H1 (cell line): ENCODE data around the gene SOX13.

ENCODE experiments used
- BCL11A ChIP-seq, 2 experiments: IDR thresholded peaks; one replicate each; pipeline ENCODE4 v1.6.1; 2011; ENCODE audit warnings: low read depth in 2 of 2, low read length in 2 of 2, mild to moderate bottlenecking in 2 of 2
- CHD7 ChIP-seq: fragments of 300-600 bp; sonication (generic); IDR thresholded peaks from 2 replicates; pipeline ENCODE4 v1.7.1; 2012; ENCODE audit warnings: low read length, moderate library complexity, mild to moderate bottlenecking, inconsistent platforms; ENCODE audit not compliant: insufficient replicate concordance
- CREB1 ChIP-seq: IDR thresholded peaks from 2 replicates; pipeline ENCODE4 v1.6.1; 2012; ENCODE audit warnings: inconsistent platforms
- EP300 ChIP-seq, 2 experiments: IDR thresholded peaks; 1 replicate in 1 of 2; 2 replicates in 1 of 2; pipeline ENCODE4 v1.6.1; 2011 to 2012; ENCODE audit warnings: low read depth in 2 of 2, low read length in 2 of 2, mild to moderate bottlenecking in 2 of 2, borderline replicate concordance in 1 of 2, inconsistent platforms in 1 of 2, moderate library complexity in 1 of 2
- EZH2 ChIP-seq: fragments of 200-600 bp; sonication (generic); IDR thresholded peaks from 2 replicates; pipeline ENCODE4 v1.7.1; 2012; ENCODE audit warnings: low read depth, mild to moderate bottlenecking, moderate library complexity, low read length, inconsistent platforms; ENCODE audit not compliant: severe bottlenecking
- POLR2A ChIP-seq, 2 experiments: IDR thresholded peaks; 1 replicate in 1 of 2; 2 replicates in 1 of 2; pipeline ENCODE4 v1.6.1; 2011; ENCODE audit warnings: low read depth in 2 of 2, low read length in 2 of 2, mild to moderate bottlenecking in 2 of 2; ENCODE audit errors: control extremely low read depth in 1 of 2
- RBBP5 ChIP-seq: IDR thresholded peaks from 2 replicates; pipeline ENCODE4 v1.7.1; 2012; ENCODE audit warnings: low read depth, mild to moderate bottlenecking, inconsistent platforms, low read length, moderate library complexity, borderline replicate concordance
- RFX5 ChIP-seq: IDR thresholded peaks from 2 replicates; pipeline ENCODE4 v1.6.1; 2011; ENCODE audit warnings: low read depth, low read length, improper control_type of control experiment, borderline replicate concordance
- SP1 ChIP-seq: IDR thresholded peaks from 2 replicates; pipeline ENCODE4 v1.6.1; 2011; ENCODE audit warnings: low read depth, low read length
- SP2 ChIP-seq: IDR thresholded peaks from 2 replicates; pipeline ENCODE4 v1.6.1; 2012; ENCODE audit warnings: mild to moderate bottlenecking, low read length, inconsistent platforms
- TF ChIP-seq, protein P1 (sequence below): IDR thresholded peaks from 2 replicates; pipeline ENCODE4 v1.6.1; 2011; ENCODE audit warnings: low read length, improper control_type of control experiment
- TF ChIP-seq, protein P2 (sequence below): IDR thresholded peaks from 2 replicates; pipeline ENCODE4 v1.6.1; 2011; ENCODE audit warnings: low read depth, mild to moderate bottlenecking, low read length; ENCODE audit not compliant: insufficient read depth
- TF ChIP-seq, protein P3 (sequence below), 3 experiments: IDR thresholded peaks; 1 replicate in 2 of 3; 2 replicates in 1 of 3; pipeline versions ENCODE4 v1.5.1 to v1.6.1; 2011; ENCODE audit warnings: low read length in 3 of 3, mild to moderate bottlenecking in 3 of 3, inconsistent platforms in 2 of 3, low read depth in 1 of 3, moderate library complexity in 1 of 3; ENCODE audit not compliant: insufficient read depth in 1 of 3; ENCODE audit errors: control extremely low read depth in 1 of 3

DNA sequence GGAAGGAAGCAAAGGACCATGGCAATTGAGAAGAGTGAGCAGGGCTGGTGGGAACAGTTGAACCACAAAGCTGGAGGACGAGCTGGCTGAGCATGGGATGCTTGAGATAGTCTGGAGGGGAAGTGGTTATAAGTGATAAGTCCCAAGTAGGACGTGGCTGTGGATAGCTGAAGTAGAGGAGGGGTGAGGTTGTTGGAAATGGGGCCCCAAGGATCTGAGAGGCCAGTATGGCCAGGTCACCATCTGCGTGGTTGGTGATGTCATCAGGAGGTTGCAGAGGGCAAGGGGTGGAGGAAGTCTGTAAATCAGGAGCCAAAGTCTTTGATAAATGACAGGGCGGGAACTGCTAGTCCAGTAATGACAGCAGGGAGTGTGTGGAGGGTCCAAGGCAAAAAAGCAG, 104.2 kb downstream of the SOX13 start:
- TF ChIP-seq RBBP5 (no peak), CREB1 (no peak), CHD7 (no peak), POLR2A (IDR thresholded peaks at IDR 0.05; ENCODE audit: control extremely low read depth in 1 of 2, low read depth in 2 of 2, low read length in 2 of 2) (no peak), BCL11A (IDR thresholded peaks at IDR 0.05; ENCODE audit: low read depth in 2 of 2, low read length in 2 of 2) (no peak), EZH2 (no peak), SP1 (no peak), EP300 (IDR thresholded peaks at IDR 0.05; ENCODE audit: borderline replicate concordance in 1 of 2, low read depth in 2 of 2, low read length in 2 of 2) (no peak), RFX5 (no peak), SP2 (no peak)
- TF ChIP-seq, protein P1, sequence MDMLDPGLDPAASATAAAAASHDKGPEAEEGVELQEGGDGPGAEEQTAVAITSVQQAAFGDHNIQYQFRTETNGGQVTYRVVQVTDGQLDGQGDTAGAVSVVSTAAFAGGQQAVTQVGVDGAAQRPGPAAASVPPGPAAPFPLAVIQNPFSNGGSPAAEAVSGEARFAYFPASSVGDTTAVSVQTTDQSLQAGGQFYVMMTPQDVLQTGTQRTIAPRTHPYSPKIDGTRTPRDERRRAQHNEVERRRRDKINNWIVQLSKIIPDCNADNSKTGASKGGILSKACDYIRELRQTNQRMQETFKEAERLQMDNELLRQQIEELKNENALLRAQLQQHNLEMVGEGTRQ, result no peak
- TF ChIP-seq, protein P2, sequence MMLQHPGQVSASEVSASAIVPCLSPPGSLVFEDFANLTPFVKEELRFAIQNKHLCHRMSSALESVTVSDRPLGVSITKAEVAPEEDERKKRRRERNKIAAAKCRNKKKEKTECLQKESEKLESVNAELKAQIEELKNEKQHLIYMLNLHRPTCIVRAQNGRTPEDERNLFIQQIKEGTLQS, result no peak
- TF ChIP-seq, protein P3, sequence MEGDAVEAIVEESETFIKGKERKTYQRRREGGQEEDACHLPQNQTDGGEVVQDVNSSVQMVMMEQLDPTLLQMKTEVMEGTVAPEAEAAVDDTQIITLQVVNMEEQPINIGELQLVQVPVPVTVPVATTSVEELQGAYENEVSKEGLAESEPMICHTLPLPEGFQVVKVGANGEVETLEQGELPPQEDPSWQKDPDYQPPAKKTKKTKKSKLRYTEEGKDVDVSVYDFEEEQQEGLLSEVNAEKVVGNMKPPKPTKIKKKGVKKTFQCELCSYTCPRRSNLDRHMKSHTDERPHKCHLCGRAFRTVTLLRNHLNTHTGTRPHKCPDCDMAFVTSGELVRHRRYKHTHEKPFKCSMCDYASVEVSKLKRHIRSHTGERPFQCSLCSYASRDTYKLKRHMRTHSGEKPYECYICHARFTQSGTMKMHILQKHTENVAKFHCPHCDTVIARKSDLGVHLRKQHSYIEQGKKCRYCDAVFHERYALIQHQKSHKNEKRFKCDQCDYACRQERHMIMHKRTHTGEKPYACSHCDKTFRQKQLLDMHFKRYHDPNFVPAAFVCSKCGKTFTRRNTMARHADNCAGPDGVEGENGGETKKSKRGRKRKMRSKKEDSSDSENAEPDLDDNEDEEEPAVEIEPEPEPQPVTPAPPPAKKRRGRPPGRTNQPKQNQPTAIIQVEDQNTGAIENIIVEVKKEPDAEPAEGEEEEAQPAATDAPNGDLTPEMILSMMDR (IDR thresholded peaks at IDR 0.05; ENCODE audit: control extremely low read depth in 1 of 3, insufficient read depth in 1 of 3, low read depth in 1 of 3, low read length in 3 of 3), result no peak
